ENCODE measurements around the gene CCDC39. TPM values are rescaled to one million over a fixed set of nuclear protein-coding genes. Genes with fewer than 3 reads are reported as not detected.

Gene CCDC39
- total RNA-seq, 1 donor from 2014 or later = not detected

GRCh38 chr3:180680097-180680430 lies 775 bp upstream of the CCDC39 start:
- no peaks in the 10 kb centered on the region for H3K36me3 Mint-ChIP-seq (ENCODE audit: low read depth, unreplicated experiment)
- Histone ChIP-seq H2AFZ (ENCODE audit: low read depth, low read length) (peak overlapping the region; percentile 98), H3K79me2 (ENCODE audit: insufficient read depth, low read length) (no peaks in the 10 kb centered on the region), H3K36me3 (ENCODE audit: insufficient read depth, low read length) (no peaks in the 10 kb centered on the region), H3K9me3 (ENCODE audit: insufficient read depth, low read depth, low read length) (no peaks in the 10 kb centered on the region), H3K4me1 (ENCODE audit: insufficient read depth, low read length) (no peaks in the 10 kb centered on the region), H4K20me1 (ENCODE audit: insufficient read depth, low read length) (no peaks in the 10 kb centered on the region), H3K27ac (ENCODE audit: low read depth, low read length) (no peak overlapping the region), H3K4me2 (ENCODE audit: low read length) (peak overlapping the region; percentile 97), H3K27me3 (ENCODE audit: insufficient read depth, low read length) (peaks cover 15% of the 10 kb centered on the region), H3K9ac (ENCODE audit: low read length) (peak overlapping the region; percentile 69), H3K4me3 (ENCODE audit: insufficient read depth, low read depth, low read length) (peak overlapping the region; percentile 70)
- no peaks in the 10 kb centered on the region for H3K4me1 Mint-ChIP-seq (ENCODE audit: low read depth, unreplicated experiment)
- TF ChIP-seq, protein P1, sequence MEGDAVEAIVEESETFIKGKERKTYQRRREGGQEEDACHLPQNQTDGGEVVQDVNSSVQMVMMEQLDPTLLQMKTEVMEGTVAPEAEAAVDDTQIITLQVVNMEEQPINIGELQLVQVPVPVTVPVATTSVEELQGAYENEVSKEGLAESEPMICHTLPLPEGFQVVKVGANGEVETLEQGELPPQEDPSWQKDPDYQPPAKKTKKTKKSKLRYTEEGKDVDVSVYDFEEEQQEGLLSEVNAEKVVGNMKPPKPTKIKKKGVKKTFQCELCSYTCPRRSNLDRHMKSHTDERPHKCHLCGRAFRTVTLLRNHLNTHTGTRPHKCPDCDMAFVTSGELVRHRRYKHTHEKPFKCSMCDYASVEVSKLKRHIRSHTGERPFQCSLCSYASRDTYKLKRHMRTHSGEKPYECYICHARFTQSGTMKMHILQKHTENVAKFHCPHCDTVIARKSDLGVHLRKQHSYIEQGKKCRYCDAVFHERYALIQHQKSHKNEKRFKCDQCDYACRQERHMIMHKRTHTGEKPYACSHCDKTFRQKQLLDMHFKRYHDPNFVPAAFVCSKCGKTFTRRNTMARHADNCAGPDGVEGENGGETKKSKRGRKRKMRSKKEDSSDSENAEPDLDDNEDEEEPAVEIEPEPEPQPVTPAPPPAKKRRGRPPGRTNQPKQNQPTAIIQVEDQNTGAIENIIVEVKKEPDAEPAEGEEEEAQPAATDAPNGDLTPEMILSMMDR (IDR thresholded peaks at IDR 0.05; ENCODE audit: insufficient read depth, low read depth, low read length) = peak; percentile 58
- no peak for TF ChIP-seq EZH2 (IDR thresholded peaks at IDR 0.05; ENCODE audit: insufficient read depth, low read length)
- DNase-seq (ENCODE audit: low read depth) (no peak), FAIRE-seq (no peak)
- H3K4me3 Mint-ChIP-seq (ENCODE audit: unreplicated experiment) = peak overlapping the region; percentile 95
- peaks cover 10% of the 10 kb centered on the region for H3K27me3 Mint-ChIP-seq (ENCODE audit: low read depth, unreplicated experiment)
- peak overlapping the region; percentile 85 for H3K27ac Mint-ChIP-seq (ENCODE audit: unreplicated experiment)
- H3K9me3 Mint-ChIP-seq (ENCODE audit: unreplicated experiment) = no peaks in the 10 kb centered on the region

- H3K27me3 Mint-ChIP-seq (ENCODE audit: low read depth, unreplicated experiment) = peaks cover 10% of the 10 kb centered on the region
Measured at GRCh38 chr3:180678231-180678630, 1.1 kb downstream of the CCDC39 start.

GRCh38 chr3:180661444-180661843 lies 17.8 kb downstream of the CCDC39 start:
- TF ChIP-seq, protein P1 (IDR thresholded peaks at IDR 0.05; ENCODE audit: insufficient read depth, low read depth, low read length) = no peak
- no peak for TF ChIP-seq EZH2 (IDR thresholded peaks at IDR 0.05; ENCODE audit: insufficient read depth, low read length)
- no peaks in the 10 kb centered on the region for H3K27me3 ChIP-seq (ENCODE audit: insufficient read depth, low read length)
- Mint-ChIP-seq H3K4me1 (ENCODE audit: low read depth, unreplicated experiment) (no peaks in the 10 kb centered on the region), H3K36me3 (ENCODE audit: low read depth, unreplicated experiment) (no peaks in the 10 kb centered on the region), H3K27ac (ENCODE audit: unreplicated experiment) (no peak overlapping the region), H3K27me3 (ENCODE audit: low read depth, unreplicated experiment) (no peaks in the 10 kb centered on the region), H3K9me3 (ENCODE audit: unreplicated experiment) (no peaks in the 10 kb centered on the region), H3K4me3 (ENCODE audit: unreplicated experiment) (no peak overlapping the region)
- no peak overlapping the region for H3K9ac ChIP-seq (ENCODE audit: low read length)
- H3K79me2 ChIP-seq (ENCODE audit: insufficient read depth, low read length) = no peaks in the 10 kb centered on the region
- no peak overlapping the region for H3K4me3 ChIP-seq (ENCODE audit: insufficient read depth, low read depth, low read length)
- FAIRE-seq (no peak), DNase-seq (ENCODE audit: low read depth) (no peak)
- H3K9me3 ChIP-seq (ENCODE audit: insufficient read depth, low read depth, low read length) = no peaks in the 10 kb centered on the region
- H4K20me1 ChIP-seq (ENCODE audit: insufficient read depth, low read length) = no peaks in the 10 kb centered on the region
- no peak overlapping the region for H3K27ac ChIP-seq (ENCODE audit: low read depth, low read length)
- no peak overlapping the region for H3K4me2 ChIP-seq (ENCODE audit: low read length)
- H3K36me3 ChIP-seq (ENCODE audit: insufficient read depth, low read length) = no peaks in the 10 kb centered on the region
- no peak overlapping the region for H2AFZ ChIP-seq (ENCODE audit: low read depth, low read length)
- H3K4me1 ChIP-seq (ENCODE audit: insufficient read depth, low read length) = no peaks in the 10 kb centered on the region

More at GRCh38 chr3:180678231-180678630, 1.1 kb downstream of the CCDC39 start:
- no peaks in the 10 kb centered on the region for H3K79me2 ChIP-seq (ENCODE audit: insufficient read depth, low read length)
- H3K36me3 ChIP-seq (ENCODE audit: insufficient read depth, low read length) = no peaks in the 10 kb centered on the region
- Mint-ChIP-seq H3K27ac (ENCODE audit: unreplicated experiment) (no peak overlapping the region), H3K36me3 (ENCODE audit: low read depth, unreplicated experiment) (no peaks in the 10 kb centered on the region), H3K4me3 (ENCODE audit: unreplicated experiment) (no peak overlapping the region), H3K9me3 (ENCODE audit: unreplicated experiment) (no peaks in the 10 kb centered on the region), H3K4me1 (ENCODE audit: low read depth, unreplicated experiment) (no peaks in the 10 kb centered on the region)
- H3K9ac ChIP-seq (ENCODE audit: low read length) = no peak overlapping the region
- no peaks in the 10 kb centered on the region for H3K9me3 ChIP-seq (ENCODE audit: insufficient read depth, low read depth, low read length)
- H3K27ac ChIP-seq (ENCODE audit: low read depth, low read length) = no peak overlapping the region
- DNase-seq (ENCODE audit: low read depth) = no peak
- no peak for FAIRE-seq
- TF ChIP-seq, protein P1 (IDR thresholded peaks at IDR 0.05; ENCODE audit: insufficient read depth, low read depth, low read length) = no peak
- TF ChIP-seq EZH2 (IDR thresholded peaks at IDR 0.05; ENCODE audit: insufficient read depth, low read length) = no peak
- peak overlapping the region; percentile 97 for H3K4me2 ChIP-seq (ENCODE audit: low read length)
- H3K27me3 ChIP-seq (ENCODE audit: insufficient read depth, low read length) = peaks cover 15% of the 10 kb centered on the region
- no peak overlapping the region for H3K4me3 ChIP-seq (ENCODE audit: insufficient read depth, low read depth, low read length)
- H4K20me1 ChIP-seq (ENCODE audit: insufficient read depth, low read length) = no peaks in the 10 kb centered on the region
- no peaks in the 10 kb centered on the region for H3K4me1 ChIP-seq (ENCODE audit: insufficient read depth, low read length)
- no peak overlapping the region for H2AFZ ChIP-seq (ENCODE audit: low read depth, low read length)

All from astrocyte (in vitro differentiated cells and primary cell).